Iris pigment epithelial cell (primary cell): ENCODE measurements around the gene MT1A.
A peak's percentile ranks its signal among the peaks of the same experiment; 100 is the strongest.

ENCODE experiments used
- DNase-seq: peaks from one replicate; pipeline ENCODE4 v3.0.0-alpha.2; 2011; ENCODE audit warnings: low read depth

The MT1A gene

GRCh38 chr16:56637814-56638750 is at the start of gene MT1A:
TSS of gene MT1A (plus strand) at chr16:56638666. CDS start at chr16:56638739, 73 bp downstream.
- peak; percentile 66 for DNase-seq

GRCh38 chr16:56588781-56589140 is 49.7 kb upstream of the MT1A start:
- DNase-seq: no peak

- no peak for DNase-seq
Measured at GRCh38 chr16:56589141-56590039, 49.1 kb upstream of the MT1A start, which contains the start of gene MT3. TSS of gene MT3 (plus strand) at chr16:56589528. CDS start at chr16:56589591, 63 bp downstream.

GRCh38 chr16:56591377-56592060 is 46.9 kb upstream of the MT1A start:
- DNase-seq: no peak

- DNase-seq: no peak
Measured at GRCh38 chr16:56593573-56594291, 44.7 kb upstream of the MT1A start.

- DNase-seq: no peak
Measured at GRCh38 chr16:56594292-56594619, 44.2 kb upstream of the MT1A start.

- peak; percentile 65 for DNase-seq
Measured at GRCh38 chr16:56600398-56600999, 38.0 kb upstream of the MT1A start.

GRCh38 chr16:56601325-56601724 is 37.1 kb upstream of the MT1A start:
- DNase-seq: no peak

GRCh38 chr16:56603589-56603988 is 34.9 kb upstream of the MT1A start:
- peak; percentile 32 for DNase-seq

- DNase-seq: no peak
Measured at GRCh38 chr16:56604966-56605365, 33.5 kb upstream of the MT1A start.

GRCh38 chr16:56605475-56605874 is 33.0 kb upstream of the MT1A start:
- no peak for DNase-seq

GRCh38 chr16:56606071-56606475 is 32.4 kb upstream of the MT1A start:
- peak; percentile 83 for DNase-seq

GRCh38 chr16:56606476-56607108 is 31.9 kb upstream of the MT1A start:
- DNase-seq: peak; percentile 94

GRCh38 chr16:56607109-56607618 is 31.3 kb upstream of the MT1A start:
- peak; percentile 98 for DNase-seq

GRCh38 chr16:56607675-56608042 is 30.8 kb upstream of the MT1A start:
- no peak for DNase-seq

GRCh38 chr16:56608043-56608875 is 30.2 kb upstream of the MT1A start, which contains the start of gene MT2A:
TSS of gene MT2A (plus strand) at chr16:56608584. CDS start at chr16:56608656, 72 bp downstream.
- peak; percentile 99 for DNase-seq

- DNase-seq: no peak
Measured at GRCh38 chr16:56608876-56609462, 29.5 kb upstream of the MT1A start.

- DNase-seq: peak; percentile 93
Measured at GRCh38 chr16:56609463-56609921, 29.0 kb upstream of the MT1A start.
